Right cardiac atrium (tissue), 5 donors: Measurements from ENCODE around the gene KCNK1. TPM values are rescaled to one million over a fixed set of nuclear protein-coding genes. Genes with fewer than 3 reads are reported as not detected.

Experiments used
- ATAC-seq, 2 donors: fragments of 200-7000 bp; cut with Tn5 transposase; one replicate each; pipeline versions ENCODE4 v1.8.0 to v1.9.1; 2020; ENCODE audit warnings: moderate library complexity in 2 of 2, mild to moderate bottlenecking in 1 of 2
- DNase-seq, 3 donors: peaks; one replicate each; pipeline ENCODE4 v3.0.0-alpha.2; 2020
- H3K27ac ChIP-seq: one replicate; pipeline ENCODE4 v1.5.1; 2013; ENCODE audit warnings: mild to moderate bottlenecking, low read length, control low read depth, moderate library complexity
- H3K27me3 ChIP-seq: one replicate; pipeline ENCODE4 v1.6.1; 2013; ENCODE audit not compliant: control insufficient read depth, insufficient read depth
- H3K4me1 ChIP-seq: one replicate; pipeline ENCODE4 v1.6.1; 2013; ENCODE audit warnings: low read length; ENCODE audit not compliant: control insufficient read depth, insufficient read depth
- H3K4me3 ChIP-seq: one replicate; pipeline ENCODE4 v1.5.1; 2013; ENCODE audit warnings: low read length, control low read depth
- H3K9me3 ChIP-seq: one replicate; pipeline ENCODE4 v1.6.1; 2013; ENCODE audit warnings: low read length; ENCODE audit not compliant: control insufficient read depth
- WGBS: extraction: QIAGEN DNeasy Blood & Tissue Kit; methylation state at CpG from one replicate; pipeline ENCODE4 v1.1.7; 2013; 5-methylcytosine and 5-hydroxymethylcytosine counted together
- intact Hi-C, 4 donors: fragments of 100-400 bp; cut with DNase I; formaldehyde crosslinking; loops; one replicate each; pipeline versions ENCODE4 v1.11.0 to v1.14.0; 2022 to 2023
- long read RNA-seq, 4 donors: library from polyadenylated mRNA; unstranded; transcript quantifications; one replicate each; pipeline ENCODE4 v2.0.0, GENCODE V29; 2020 to 2021
- polyA plus RNA-seq: library from polyadenylated mRNA; stranded (reverse); fragments of 200-250 nt; gene quantifications from one replicate; pipeline ENCODE4 v1.2.3, GENCODE V29; 2013
- total RNA-seq, 4 donors: library from RNA; stranded (reverse); fragmentation: NEBNext Ultra II Directional; extraction: Animal tissue kit (Norgen Biotek cat#: 25700); gene quantifications; one replicate each; pipeline ENCODE4 v1.2.1, GENCODE V29; 2021
- donor health status: healthy with polysubstance abuse.
- donor health status: DM: no; HTN: yes; CAD: no.
- donor health status: DM: no; HTN: no; CAD: no.
- donor health status: DM: no; HTN: yes; CAD: no; lungs with severe emphysema.
- donor health status: DM: yes; HTN: yes; CAD: no.

KCNK1 gene
- total RNA-seq (10 to 100 TPM; 72.0 to 95.6 (median 86.0) TPM), polyA plus RNA-seq (82.2 TPM)
- long read RNA-seq, donor 1, transcript KCNK1-202 (3 exons, 2,161 nt): major isoform, 266 of 277 reads
- long read RNA-seq, donor 1, partial matches to known transcripts: 2 of 277 reads
- long read RNA-seq, donor 1, other reads (novel, unspliced or antisense): 9 of 277 reads
- long read RNA-seq, donor 2, transcript KCNK1-202 (3 exons, 2,161 nt): major isoform, 83 of 88 reads
- long read RNA-seq, donor 2, partial matches to known transcripts: 2 of 88 reads
- long read RNA-seq, donor 2, other reads (novel, unspliced or antisense): 3 of 88 reads
- long read RNA-seq, donor 3, transcript KCNK1-202 (3 exons, 2,161 nt): major isoform, 280 of 298 reads
- long read RNA-seq, donor 3, partial matches to known transcripts: 10 of 298 reads
- long read RNA-seq, donor 3, other reads (novel, unspliced or antisense): 8 of 298 reads
- long read RNA-seq, donor 4, transcript KCNK1-202 (3 exons, 2,161 nt): major isoform, 127 of 130 reads
- long read RNA-seq, donor 4, partial matches to known transcripts: 2 of 130 reads
- long read RNA-seq, donor 4, other reads (novel, unspliced or antisense): 1 of 130 reads

DNA sequence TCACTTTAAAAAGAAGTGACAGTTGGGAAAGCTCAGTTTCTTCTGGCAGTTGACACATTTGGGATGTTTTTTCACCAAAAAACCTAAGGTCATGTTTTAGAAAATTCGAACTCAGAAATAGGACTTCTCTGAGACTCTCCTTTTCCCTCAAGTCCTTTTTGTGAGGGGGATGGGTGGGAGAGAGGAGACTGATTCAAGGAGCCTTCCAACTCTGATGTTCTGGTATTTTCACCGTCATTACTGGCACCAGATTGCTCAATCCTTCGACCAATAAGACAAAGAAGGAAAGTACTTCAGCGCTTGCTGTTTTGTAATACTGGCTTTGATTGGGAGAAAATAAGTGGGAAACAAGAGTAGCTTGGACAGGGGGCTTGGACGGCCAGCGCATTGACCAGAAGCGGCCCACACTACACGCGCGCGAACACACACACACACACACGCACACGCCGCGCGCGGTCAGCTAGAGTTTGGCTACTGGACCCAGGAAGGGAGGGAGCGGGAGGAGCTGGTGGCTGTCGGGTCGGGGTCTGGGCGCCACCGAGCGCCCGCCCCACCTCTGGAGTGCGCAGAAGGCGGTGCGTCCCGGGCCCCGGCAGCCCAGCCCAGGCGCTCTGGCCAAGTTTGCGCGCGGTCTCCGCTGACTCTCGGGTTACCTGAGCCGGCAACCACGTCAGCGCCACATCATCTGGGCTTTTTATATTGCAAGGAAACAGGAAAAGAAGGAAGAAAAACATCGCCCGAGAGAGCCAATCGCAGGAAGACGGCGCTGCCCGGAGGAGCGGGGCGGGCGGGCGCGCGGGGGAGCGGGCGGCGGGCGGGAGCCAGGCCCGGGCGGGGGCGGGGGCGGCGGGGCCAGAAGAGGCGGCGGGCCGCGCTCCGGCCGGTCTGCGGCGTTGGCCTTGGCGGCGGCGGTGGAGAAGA, at the start of gene KCNK1:
TSS of gene KCNK1 (plus strand) at position 855 of the 921 bp plus-strand sequence. CDS start at position 921, 66 bp downstream.
- Histone ChIP-seq H3K9me3 (no peaks in the 10 kb centered on the region), H3K27me3 (no peaks in the 10 kb centered on the region), H3K4me3 (peak within 1 kb of the TSS; percentile 48), H3K27ac (peak within 1 kb of the TSS; percentile 74), H3K4me1 (no peaks in the 10 kb centered on the region)
- DNase-seq: peak; percentile 68 to 87 (median 86)
- intact Hi-C loops: no loop called here
- peak; percentile 88 to 90 for ATAC-seq
- WGBS: under 1% methylated on average over 70 of the region's 70 CpGs

DNA sequence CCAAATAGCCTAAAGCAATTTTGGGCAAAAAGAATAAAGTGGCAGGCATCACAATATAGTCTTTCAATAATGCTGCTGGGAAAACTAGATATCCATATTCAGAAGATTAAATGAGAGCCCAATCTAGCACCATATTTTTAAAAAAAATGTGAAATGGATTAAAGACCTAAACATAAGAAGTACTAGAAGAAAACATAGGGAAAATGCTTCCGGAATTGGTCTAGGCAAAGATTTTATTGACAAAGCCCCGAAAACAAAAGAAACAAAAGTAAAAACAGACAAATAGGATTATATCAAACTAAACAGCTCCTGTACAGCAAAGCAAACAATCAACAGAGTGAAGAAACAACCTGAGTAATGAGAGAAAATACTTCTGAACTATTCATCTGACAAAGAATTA, 48.6 kb upstream of the KCNK1 start:
- no peak for ATAC-seq
- no peak overlapping the region for H3K27ac ChIP-seq
- WGBS: 92% methylated on average over 2 of the region's 2 CpGs
- intact Hi-C loops: no loop called here
- no peak for DNase-seq
- H3K4me1 ChIP-seq: no peaks in the 10 kb centered on the region
- no peaks in the 10 kb centered on the region for H3K9me3 ChIP-seq
- no peak overlapping the region for H3K4me3 ChIP-seq
- H3K27me3 ChIP-seq: no peaks in the 10 kb centered on the region

DNA sequence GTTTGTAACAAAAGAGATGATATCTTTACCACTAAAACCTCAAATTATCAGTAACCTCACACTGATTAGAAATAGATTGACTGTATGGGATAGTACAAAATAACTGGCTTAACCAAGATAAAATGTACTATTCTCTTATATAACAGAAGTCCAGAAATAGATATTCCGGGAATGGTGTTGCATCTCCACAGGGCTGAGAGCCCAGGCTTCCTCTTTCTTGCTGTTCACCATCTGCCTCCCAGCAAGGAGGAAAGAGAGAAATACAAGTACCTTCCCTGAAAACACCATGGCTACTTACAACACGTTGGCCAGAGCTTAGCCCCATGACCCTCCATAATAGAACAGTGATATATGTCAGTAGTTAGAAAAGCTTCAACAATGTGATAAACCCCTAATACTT, 47.0 kb upstream of the KCNK1 start:
- intact Hi-C loops: no loop called here
- WGBS: 23% methylated on average over 2 of the region's 2 CpGs
- DNase-seq (no peak), ATAC-seq (peak in 1 of 2 donors; percentile 29)
- Histone ChIP-seq H3K9me3 (no peaks in the 10 kb centered on the region), H3K4me1 (no peaks in the 10 kb centered on the region), H3K27ac (no peak overlapping the region), H3K27me3 (no peaks in the 10 kb centered on the region), H3K4me3 (no peak overlapping the region)

DNA sequence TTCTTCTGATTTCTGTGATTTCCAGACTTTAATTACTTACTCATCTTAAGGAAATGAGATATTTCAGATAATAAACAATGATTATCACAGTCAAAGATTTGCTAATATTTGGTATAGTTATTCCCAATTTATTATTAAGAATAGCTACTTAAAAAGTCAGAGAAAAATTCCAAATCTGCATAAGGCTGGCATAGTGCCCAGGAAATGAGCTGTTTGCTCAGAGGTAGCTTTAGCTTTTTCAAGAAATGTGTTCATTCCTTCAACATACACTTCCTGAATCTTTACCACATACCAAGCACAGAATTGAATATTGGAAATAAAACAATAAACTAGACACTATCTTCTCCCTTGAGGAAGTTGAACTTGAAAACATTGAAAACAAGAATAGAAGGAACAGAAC, 44.3 kb upstream of the KCNK1 start:
- H3K27ac ChIP-seq: no peak overlapping the region
- H3K4me1 ChIP-seq: no peaks in the 10 kb centered on the region
- DNase-seq (no peak), ATAC-seq (no peak)
- H3K4me3 ChIP-seq: no peak overlapping the region
- no peaks in the 10 kb centered on the region for H3K27me3 ChIP-seq
- intact Hi-C loops: no loop called here
- no peaks in the 10 kb centered on the region for H3K9me3 ChIP-seq

DNA sequence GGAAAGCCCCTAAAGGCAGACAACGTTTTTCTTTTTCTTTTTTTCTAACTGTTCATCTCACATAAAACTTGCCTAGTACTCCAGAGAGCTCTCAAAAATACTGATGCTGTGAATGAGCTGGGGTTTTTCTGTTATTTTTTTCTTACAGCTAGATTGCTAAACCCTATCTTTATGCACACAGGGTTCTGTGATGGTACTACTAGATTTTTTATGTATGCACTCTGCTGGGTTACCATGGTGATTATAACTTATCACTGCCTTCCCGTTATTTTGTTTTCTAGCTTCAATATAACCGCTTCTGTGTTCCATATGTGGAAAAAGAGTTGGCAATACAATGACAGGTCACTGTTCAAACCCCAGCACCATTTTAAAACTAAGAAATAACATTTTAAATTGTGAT, 43.7 kb upstream of the KCNK1 start:
- Histone ChIP-seq H3K4me1 (no peaks in the 10 kb centered on the region), H3K27me3 (no peaks in the 10 kb centered on the region), H3K4me3 (no peak overlapping the region), H3K27ac (no peak overlapping the region), H3K9me3 (no peaks in the 10 kb centered on the region)
- 38% methylated on average over 3 of the region's 3 CpGs for WGBS
- intact Hi-C loops: no loop called here
- ATAC-seq (no peak), DNase-seq (no peak)

DNA sequence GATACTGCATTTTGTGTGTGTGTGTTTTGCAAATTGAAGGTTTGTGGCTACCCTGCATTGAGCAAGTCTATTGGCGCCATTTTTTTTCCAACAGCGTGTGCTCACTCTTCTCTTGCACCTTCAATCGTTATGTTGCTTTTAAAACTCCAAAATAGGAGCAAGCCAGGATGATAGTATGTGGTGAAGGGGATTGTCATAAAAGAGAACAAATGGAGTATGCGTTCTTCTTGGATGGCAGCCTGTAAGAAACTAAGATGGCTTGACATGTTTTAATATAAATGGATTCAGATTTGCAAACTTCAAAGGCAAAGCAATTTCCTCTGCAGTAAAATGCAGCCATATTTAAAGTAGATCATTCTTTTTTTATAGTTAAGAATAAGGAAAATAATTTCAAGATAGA, 43.2 kb upstream of the KCNK1 start:
- H3K27ac ChIP-seq: no peak overlapping the region
- intact Hi-C loops: no loop called here
- WGBS: 89% methylated on average over 4 of the region's 4 CpGs
- H3K27me3 ChIP-seq: no peaks in the 10 kb centered on the region
- no peaks in the 10 kb centered on the region for H3K9me3 ChIP-seq
- DNase-seq (no peak), ATAC-seq (no peak)
- no peaks in the 10 kb centered on the region for H3K4me1 ChIP-seq
- H3K4me3 ChIP-seq: no peak overlapping the region

DNA sequence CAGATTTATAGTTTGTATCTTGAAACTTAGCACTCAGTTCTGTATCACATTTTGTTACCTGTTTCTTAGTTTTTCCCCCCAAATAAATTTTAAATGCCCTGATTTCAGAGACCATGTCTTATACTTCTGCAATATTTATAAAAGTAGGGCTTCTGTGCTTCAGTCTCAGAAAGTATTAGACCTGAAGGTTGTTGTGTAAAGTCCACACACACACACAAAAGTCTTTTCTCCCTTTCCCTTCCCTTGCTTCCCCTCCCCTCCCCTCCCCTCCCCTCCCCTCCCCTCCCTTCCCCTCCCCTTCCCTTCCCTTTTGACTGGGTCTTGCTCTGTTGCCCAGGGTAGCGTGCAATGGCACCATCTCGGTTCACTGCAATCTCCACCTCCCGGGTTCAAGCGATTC, 41.0 kb upstream of the KCNK1 start:
- no peak overlapping the region for H3K27ac ChIP-seq
- H3K27me3 ChIP-seq: no peaks in the 10 kb centered on the region
- intact Hi-C loops: no loop called here
- H3K4me3 ChIP-seq: no peak overlapping the region
- H3K9me3 ChIP-seq: no peaks in the 10 kb centered on the region
- ATAC-seq: no peak
- no peaks in the 10 kb centered on the region for H3K4me1 ChIP-seq
- no peak for DNase-seq
- WGBS: 94% methylated on average over 4 of the region's 4 CpGs

DNA sequence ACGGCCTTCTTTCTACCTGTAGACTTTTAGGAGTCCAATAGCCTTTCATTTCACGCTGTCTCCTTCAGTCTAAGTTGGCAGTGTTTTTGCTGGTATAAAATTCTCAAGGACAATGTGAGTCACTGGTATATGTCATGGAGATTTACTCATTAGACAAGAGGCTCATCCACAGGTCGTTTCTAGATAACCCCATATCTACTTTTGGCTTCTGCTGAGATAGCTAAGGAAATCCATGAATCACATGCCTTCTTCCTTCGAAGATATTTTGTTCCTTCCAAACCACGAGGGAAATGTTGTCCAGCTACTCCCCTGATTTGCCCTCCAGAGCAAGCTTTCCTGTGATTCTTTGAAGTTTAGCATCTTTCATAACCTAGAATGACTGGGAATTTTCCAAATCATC, 38.5 kb upstream of the KCNK1 start:
- WGBS: 54% methylated on average over 5 of the region's 5 CpGs
- Histone ChIP-seq H3K27me3 (no peaks in the 10 kb centered on the region), H3K9me3 (no peaks in the 10 kb centered on the region), H3K4me1 (no peaks in the 10 kb centered on the region), H3K27ac (no peak overlapping the region), H3K4me3 (no peak overlapping the region)
- DNase-seq: no peak
- ATAC-seq: no peak
- intact Hi-C loops: no loop called here

DNA sequence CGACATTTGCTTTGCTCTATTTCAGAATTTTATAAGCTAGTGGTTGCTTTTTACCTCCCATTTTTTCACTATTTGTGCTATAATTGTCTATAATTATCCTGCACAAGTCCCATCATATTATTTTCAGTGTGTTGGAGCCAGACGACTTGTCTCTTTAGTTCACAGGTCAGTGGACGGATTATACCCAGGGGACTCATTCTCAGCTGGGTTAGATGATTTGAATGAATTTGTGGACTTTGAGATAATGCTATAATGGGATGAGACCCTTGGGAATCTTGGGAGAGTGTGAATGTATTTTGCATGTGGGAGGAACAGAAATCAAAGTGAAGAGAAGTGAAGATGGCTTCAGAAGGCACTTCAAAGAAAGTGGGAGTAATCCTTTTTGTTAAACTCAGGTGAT, 31.5 kb upstream of the KCNK1 start:
- no peak for ATAC-seq
- no peaks in the 10 kb centered on the region for H3K4me1 ChIP-seq
- 62% methylated on average over 3 of the region's 3 CpGs for WGBS
- H3K27ac ChIP-seq: no peak overlapping the region
- intact Hi-C loops: no loop called here
- DNase-seq: no peak
- no peak overlapping the region for H3K4me3 ChIP-seq
- H3K9me3 ChIP-seq: no peaks in the 10 kb centered on the region
- H3K27me3 ChIP-seq: no peaks in the 10 kb centered on the region

DNA sequence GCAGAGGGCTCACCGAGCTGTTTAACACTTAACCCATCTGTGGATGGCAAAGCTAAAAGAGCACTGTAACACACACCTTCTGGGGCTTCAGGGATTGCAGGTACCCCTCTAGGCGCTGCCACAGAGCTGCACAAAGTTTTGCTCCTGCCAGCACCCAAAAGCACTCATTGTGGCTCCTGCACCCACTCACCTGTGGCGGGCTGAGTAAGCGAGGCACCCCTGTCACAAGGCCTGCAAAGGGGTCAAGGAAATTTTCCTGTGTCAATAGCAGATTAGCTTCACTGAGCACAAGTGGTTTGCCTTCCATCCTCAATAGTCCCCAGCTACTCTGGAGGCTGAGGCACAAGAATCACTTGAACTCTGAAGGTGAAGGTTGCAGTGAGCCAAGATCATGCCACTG, 29.5 kb upstream of the KCNK1 start:
- ATAC-seq: no peak
- intact Hi-C loops: no loop called here
- no peak overlapping the region for H3K4me3 ChIP-seq
- no peak overlapping the region for H3K27ac ChIP-seq
- no peak for DNase-seq
- H3K9me3 ChIP-seq: no peaks in the 10 kb centered on the region
- H3K27me3 ChIP-seq: no peaks in the 10 kb centered on the region
- 91% methylated on average over 4 of the region's 4 CpGs for WGBS
- no peaks in the 10 kb centered on the region for H3K4me1 ChIP-seq

DNA sequence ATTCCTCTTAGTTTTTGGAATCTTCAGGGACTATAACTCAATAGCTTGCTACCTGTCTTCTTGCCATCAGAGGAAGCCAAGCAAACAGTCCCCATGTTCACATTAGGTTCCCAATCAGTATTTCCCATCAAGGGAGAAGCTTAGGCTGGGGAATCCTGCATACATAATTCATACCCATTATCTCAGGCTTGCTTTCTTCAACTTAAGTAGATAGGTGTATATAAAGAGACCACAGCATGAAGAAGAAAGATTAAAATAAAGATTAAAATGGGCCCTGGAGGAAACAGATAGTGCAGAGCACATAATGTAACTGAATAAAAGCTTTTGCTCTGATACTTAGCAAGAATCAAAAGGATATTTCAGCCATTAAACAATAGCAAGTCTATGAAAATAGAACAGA, 29.0 kb upstream of the KCNK1 start:
- intact Hi-C loops: no loop called here
- ATAC-seq (no peak), DNase-seq (no peak)
- no peaks in the 10 kb centered on the region for H3K9me3 ChIP-seq
- no peak overlapping the region for H3K4me3 ChIP-seq
- no peaks in the 10 kb centered on the region for H3K27me3 ChIP-seq
- no peak overlapping the region for H3K27ac ChIP-seq
- no peaks in the 10 kb centered on the region for H3K4me1 ChIP-seq
